GM19395 (cell line): ENCODE results near the gene TFEB.

Experiments
- ATAC-seq: cut with Tn5 transposase; IDR thresholded peaks from one replicate; pipeline ENCODE4 v1.9.1; 2021; ENCODE audit warnings: mild to moderate bottlenecking, moderate library complexity; ENCODE audit not compliant: unreplicated experiment

TFEB gene

DNA sequence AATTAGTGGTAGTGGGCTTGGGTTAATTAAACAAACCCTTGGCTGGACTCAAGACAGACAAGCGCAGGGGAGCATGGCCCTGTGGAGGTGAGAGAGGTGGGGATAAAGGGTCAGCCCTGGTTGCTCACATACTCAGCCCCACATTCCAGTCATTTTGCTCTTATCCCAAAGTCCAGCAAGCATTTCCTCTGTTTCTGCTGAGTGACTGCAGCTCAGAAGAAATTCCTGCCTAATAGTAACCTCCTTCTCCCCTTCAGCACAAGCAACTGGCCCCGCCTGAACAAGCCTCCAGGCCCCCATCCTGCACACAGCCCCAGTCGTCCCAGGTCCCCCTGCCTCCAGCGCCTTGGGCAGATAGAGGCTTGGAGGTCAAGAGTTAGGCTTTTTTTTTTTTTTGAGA is 3.6 kb upstream of the TFEB start:
- ATAC-seq, result no peak

DNA sequence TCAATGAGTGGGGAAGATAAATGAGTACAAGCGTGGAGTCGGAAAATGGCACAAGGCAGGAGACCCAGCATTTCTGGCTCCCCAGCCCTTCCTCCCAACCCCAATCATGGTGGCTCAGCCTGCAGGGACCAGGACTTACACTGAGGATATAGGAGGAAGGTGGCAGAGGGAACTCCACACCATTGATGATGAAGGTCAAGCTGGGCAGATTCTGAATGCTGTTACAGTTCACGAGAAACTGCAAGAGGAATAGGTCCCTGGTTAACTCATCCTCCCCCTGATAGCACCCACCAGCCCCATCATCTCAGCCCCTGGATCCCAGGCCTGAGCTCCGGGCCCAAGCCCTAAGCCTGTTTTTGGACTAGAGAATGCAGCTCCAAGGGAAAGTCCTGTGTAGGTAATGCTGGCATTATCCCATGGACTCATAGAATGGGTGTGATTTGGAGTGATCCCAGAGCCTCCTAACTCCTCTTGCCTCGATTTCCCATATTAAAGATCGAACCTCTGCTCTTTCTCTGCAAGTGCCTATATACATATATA is 2.3 kb upstream of the TFEB start:
- ATAC-seq, result no peak

DNA sequence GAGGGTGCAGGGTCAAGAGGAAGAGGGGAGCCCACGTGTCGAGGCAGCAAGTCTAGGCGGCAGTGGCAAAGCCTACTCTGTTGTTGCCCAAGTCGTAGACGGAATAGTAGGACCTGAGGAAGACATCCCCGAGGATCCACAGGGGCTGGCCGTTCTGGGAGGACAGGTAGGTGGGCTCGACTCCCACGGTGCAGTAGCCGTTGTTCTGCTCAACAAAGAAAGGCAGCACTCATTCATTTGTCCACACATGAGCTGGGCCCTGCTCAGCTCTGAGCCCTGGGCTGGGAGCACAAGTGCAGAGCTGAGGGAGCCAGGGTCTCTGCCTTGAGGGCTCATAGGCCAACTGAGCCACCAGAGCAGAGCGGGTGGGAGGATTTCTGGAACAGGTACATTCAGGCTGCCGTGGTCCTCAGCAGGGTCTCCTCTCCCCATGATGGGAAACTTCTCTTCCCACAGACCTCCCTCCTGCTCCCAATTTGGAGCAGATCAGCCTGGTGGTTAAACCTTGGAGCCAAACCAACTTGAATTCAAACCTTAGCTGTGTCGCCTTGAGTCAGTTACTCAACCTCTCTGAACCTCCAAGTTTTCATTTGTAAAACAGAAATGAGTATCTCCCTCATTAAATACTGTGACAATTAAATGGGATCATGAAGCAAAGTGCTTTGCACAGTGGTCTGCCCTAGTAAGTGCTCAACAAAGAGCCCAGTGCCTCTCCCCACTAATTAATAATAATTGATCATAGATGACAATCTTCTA is 1.6 kb upstream of the TFEB start:
- no peak for ATAC-seq

GRCh38 chr6:41736186-41736733 is 852 bp upstream of the TFEB start:
- ATAC-seq, result no peak

GRCh38 chr6:41734666-41735426 is 562 bp downstream of the TFEB start:
- peak; percentile 24 for ATAC-seq

DNA sequence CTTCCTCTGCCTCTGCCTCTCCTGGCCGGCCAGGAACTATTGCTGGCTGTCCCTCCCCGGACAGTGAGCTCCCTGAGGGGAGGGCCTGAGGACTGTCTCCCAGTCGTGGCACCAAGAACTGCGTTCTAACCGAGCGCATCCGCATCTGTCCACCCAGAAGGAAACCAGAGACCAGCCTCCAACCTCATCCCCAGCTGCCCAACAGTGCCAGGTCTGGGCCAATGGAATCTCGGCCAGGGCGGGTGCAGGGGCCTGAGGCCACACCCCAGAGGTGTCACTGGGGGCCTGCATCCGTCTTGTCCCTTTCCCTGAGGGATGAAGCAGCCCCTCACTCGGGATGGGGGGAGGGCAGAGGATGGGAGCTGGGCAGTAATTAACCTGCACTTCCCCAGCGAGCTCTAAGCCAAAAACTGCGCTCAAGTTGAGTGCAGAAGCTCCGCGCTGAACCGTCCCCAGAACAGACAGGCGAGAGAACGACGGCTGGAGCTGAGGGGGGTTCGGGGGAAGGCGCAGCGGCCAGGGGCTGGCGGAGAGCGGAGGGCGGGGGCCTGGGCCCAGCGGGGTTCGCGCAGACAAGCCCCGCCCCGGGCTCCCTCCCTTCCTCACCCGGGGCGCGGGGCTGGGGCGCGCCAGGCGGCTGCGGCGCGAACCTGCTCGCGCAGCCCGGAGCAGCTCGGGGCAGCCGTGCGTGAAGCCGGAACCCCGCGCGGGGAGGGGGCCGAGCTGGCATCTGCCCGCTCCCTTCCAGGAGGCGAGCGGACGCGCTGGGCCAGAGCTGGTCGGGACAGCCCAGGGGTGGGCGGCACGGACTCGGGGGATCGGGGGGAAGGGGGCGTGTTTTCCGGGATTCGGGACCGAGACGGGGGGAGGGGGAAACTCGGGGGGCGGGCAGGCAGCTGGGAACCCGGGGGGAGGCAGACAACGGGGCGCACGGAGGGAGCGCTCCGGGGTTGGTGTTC is 1.4 kb downstream of the TFEB start:
- peak; percentile 42 for ATAC-seq

DNA sequence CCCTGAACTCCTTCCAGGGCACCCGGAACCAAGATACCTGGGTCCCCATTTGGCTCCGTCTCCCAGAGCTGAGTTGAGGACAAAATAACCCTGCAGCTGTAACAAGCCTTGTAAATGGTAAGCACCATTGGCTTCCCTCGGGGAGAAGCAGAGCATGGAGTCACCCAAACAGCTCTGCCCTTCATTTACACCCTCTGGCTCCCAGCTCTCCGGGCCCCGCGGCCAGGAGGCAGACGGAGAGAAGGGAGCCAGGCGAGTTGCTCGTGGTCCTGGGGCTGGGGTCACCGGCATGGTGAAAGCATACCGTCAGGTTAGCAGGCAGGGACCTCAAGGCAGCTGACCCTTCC is 2.1 kb downstream of the TFEB start:
- ATAC-seq, result no peak

GRCh38 chr6:41732591-41733359 is 2.6 kb downstream of the TFEB start:
- peak; percentile 50 for ATAC-seq

GRCh38 chr6:41732149-41732548 is 3.3 kb downstream of the TFEB start:
- no peak for ATAC-seq

DNA sequence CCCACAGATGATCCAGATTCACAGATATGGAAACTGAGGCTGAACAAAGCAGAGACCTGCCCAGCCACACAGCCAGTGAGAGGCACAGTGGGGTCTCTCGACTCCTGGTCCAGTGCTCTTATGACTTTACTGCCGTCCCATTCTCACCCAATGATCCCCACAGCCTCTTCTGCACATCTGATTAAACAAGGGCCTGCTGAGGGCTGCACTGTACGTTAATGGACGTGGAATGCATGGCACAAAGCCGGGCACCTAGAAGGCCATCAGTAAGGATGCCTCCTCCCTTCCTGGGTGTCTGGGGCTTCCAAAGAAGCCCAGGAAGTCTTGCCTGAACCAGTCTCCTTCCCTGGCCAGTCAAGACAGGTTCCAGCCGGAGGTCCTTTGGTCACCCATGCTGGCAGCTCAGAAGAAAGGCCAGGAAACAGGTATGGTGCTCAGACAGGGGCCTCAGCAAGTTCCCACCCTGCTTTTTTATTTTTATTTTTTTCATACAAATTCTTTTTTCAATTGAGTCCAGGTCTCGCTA is 3.8 kb downstream of the TFEB start:
- no peak for ATAC-seq

GRCh38 chr6:41730531-41731436 is 4.6 kb downstream of the TFEB start:
- no peak for ATAC-seq

DNA sequence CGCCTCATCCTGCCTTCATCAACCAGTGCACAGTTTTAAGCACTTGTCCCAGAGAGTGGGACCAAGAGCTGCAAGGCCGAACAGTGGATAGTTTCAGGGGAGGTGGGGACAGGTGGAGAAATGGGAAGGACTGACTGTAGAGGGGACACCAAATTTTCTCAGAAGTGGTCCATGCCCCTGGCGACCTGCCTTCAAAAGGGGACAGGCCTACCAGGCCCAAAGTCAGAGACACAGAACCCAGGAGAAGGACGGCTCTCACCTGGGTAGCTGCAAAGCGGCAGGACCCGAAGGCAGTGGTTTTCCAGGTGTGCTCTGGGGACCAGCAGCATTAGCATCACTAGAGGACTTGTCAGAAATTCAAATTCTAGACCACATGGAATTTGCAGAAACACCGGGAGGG is 5.8 kb downstream of the TFEB start:
- no peak for ATAC-seq

DNA sequence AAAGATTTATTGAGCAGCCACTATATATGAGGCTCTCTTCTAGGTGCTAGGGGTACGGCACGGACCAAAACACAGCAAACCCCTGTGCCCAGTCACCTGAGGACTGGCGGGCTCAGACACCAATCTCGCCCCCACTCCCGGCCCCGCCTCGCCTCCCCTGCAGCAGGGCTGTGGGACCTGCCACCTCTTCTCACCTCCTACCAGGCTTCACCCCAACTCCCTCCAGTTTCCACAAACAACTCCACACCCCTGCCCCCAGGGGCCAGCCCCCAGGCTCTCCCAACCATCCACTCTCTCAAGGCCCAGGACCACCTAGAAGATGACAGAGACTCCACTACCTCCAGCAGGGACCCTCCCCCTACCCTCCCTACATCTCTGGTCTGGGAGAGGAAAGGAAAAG is 6.5 kb downstream of the TFEB start:
- ATAC-seq, result no peak

GRCh38 chr6:41728073-41728936 is 7.1 kb downstream of the TFEB start:
- no peak for ATAC-seq

DNA sequence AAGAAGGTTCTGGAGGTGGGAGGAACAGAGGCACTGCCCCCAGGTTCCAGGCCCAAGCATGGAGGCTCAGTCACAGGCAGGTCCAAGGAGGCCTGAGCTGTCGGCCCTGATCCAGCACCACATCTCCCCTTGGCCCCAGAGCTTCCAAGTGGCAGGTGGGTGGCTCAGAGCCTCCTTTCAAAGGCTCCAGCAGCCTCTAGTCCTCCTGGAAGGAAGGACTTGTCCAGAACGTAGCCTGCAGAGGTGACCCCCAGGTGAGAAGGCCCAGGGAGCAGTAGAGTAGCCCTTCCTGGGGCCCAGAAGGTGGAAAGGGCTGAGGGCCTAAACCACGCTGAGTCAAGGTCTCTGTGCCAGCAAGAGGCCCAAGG is 7.7 kb downstream of the TFEB start:
- no peak for ATAC-seq

GRCh38 chr6:41726876-41727275 is 8.5 kb downstream of the TFEB start:
- ATAC-seq, result no peak

- no peak for ATAC-seq
Measured at GRCh38 chr6:41724586-41725501, 10.6 kb downstream of the TFEB start.
